ENCODE measurements around the gene ADCY9. TPM values are rescaled to one million over a fixed set of nuclear protein-coding genes. Genes with fewer than 3 reads are reported as not detected.

Gene ADCY9
- total RNA-seq, 1 experiment from 2014 or later, result 9.8 TPM

DNA sequence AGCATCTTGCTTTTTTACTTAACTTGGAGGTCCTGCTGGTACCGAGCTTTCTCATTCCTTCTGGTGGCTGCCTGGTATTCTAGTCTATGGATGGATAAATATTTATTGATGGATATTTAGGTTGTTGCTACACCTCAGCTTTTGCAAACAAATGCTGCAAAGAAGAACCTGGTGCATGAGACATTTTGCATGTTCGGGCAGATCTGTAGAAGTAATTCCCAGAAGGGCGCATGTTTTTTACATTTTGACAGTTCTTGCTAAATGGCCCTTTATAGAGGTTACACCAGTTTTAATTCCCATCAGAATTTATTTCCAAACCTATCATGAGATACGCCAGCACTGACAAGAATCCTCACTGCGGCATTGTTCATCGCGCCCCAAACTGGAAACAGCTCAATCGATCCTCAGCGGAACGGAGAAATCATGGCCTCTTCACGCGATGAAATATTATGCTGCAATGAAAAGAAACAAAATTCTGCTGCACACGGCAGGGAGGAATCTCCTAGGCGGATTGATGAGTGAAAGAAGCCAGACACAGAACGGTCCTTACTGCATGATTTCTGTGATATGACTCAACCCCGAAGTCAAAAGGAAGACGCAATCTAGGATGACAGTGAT lies 167.8 kb downstream of the ADCY9 start:
- no peaks in the 10 kb centered on the region for H3K79me2 ChIP-seq (ENCODE audit: insufficient read depth, low read length)
- BruUV-seq (replicated peaks), result no TSS peak
- no peak for ATAC-seq
- H3K9me3 ChIP-seq (ENCODE audit: control insufficient read depth in 1 of 2, insufficient read depth in 1 of 2, low read depth in 1 of 2, low read length in 2 of 2), result no peaks in the 10 kb centered on the region
- intact Hi-C loops (cut with micrococcal nuclease), result no loop called here
- CTCF ChIA-PET, result no interaction called here
- no peaks in the 10 kb centered on the region for H4K20me1 ChIP-seq (ENCODE audit: insufficient read depth)
- H3K4me2 ChIP-seq (ENCODE audit: low read length), result no peak overlapping the region
- no peak for DNase-seq (ENCODE audit: low read depth, low spot score)
- no peak for TF ChIP-seq ZNF274 (IDR thresholded peaks at IDR 0.05; ENCODE audit: low read depth, low read length)
- TF ChIP-seq SRF (IDR thresholded peaks at IDR 0.05; ENCODE audit: low read depth), result no peak
- TF ChIP-seq ELF1 (IDR thresholded peaks at IDR 0.05; ENCODE audit: borderline replicate concordance, low read depth), result no peak
- no peak overlapping the region for H3K27ac ChIP-seq (ENCODE audit: low read depth, low read length)
- no peak overlapping the region for H2AFZ ChIP-seq (ENCODE audit: low read depth, low read length, poor library complexity, severe bottlenecking)
- H3K4me1 ChIP-seq (ENCODE audit: control insufficient read depth in 1 of 2, insufficient read depth in 2 of 2, low read length in 2 of 2), result peaks cover 7 to 20% of the 10 kb centered on the region in 2 experiments; a peak in 3 of 4 replicates
- H3K27me3 ChIP-seq (ENCODE audit: insufficient read depth, low read length), result no peaks in the 10 kb centered on the region
- no peaks in the 10 kb centered on the region for H3K36me3 ChIP-seq (ENCODE audit: control insufficient read depth in 1 of 2, insufficient read depth in 2 of 2, low read length in 2 of 2)
- H3K9me2 ChIP-seq (ENCODE audit: insufficient read depth), result no peaks in the 10 kb centered on the region
- POLR2A ChIA-PET, result no interaction called here
- H3K4me3 ChIP-seq (replicated peaks in 1 of 2; ENCODE audit: low read depth in 1 of 2, low read length in 2 of 2), result no peak overlapping the region
- no peak overlapping the region for H3K9ac ChIP-seq (ENCODE audit: low read length)
- RAD21 ChIA-PET (ENCODE audit: low non-redundant PET in 1 of 2, low total read pairs in 2 of 2, uncharacterized antibody in 2 of 2, unreplicated experiment in 2 of 2), result no interaction called here

DNA sequence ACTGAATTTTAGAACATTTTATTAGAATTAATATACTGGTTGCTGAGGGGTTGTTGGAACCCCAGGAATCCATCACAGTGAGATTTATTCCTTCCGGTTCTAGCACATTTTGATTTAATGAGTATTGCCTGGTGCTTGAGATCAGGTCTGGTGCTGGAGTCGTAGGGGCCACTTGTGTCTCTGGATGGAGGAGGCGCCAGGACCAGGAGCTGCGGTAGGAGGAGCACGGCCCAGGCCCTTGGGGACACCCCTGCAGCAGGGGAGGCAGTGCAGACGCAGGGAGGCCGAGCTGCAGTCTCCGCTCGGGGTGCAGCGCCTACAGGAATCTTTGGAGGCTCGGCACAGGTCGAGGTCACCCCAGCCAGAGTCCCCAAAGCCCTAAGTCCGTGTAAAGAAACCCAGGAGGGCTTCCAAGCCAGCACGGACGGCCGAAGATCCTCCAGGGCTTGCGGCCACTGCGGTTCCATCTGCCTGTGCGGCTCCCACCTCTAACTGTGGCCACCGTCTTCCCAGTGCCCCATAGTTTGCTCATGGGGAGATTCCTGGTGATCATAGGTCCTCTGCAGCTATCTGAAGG lies 169.6 kb downstream of the ADCY9 start:
- no peak overlapping the region for H2AFZ ChIP-seq (ENCODE audit: low read depth, low read length, poor library complexity, severe bottlenecking)
- H3K4me1 ChIP-seq (ENCODE audit: control insufficient read depth in 1 of 2, insufficient read depth in 2 of 2, low read length in 2 of 2), result peaks cover 7 to 21% of the 10 kb centered on the region in 2 experiments; a peak in 3 of 4 replicates
- ChIA-PET RAD21 (ENCODE audit: low non-redundant PET in 1 of 2, low total read pairs in 2 of 2, uncharacterized antibody in 2 of 2, unreplicated experiment in 2 of 2) (no interaction called here), CTCF (interaction anchor here (1.5 kb wide), 1 partner anchor 307 kb away, joined by 3 read pairs; no protein-coding TSS in a partner anchor), POLR2A (no interaction called here)
- peak overlapping the region; percentile 66; the same call in 1 of the 2 replicates for H3K4me2 ChIP-seq (ENCODE audit: low read length)
- BruUV-seq (replicated peaks), result no TSS peak
- H3K36me3 ChIP-seq (ENCODE audit: control insufficient read depth in 1 of 2, insufficient read depth in 2 of 2, low read length in 2 of 2), result no peaks in the 10 kb centered on the region
- H3K79me2 ChIP-seq (ENCODE audit: insufficient read depth, low read length), result no peaks in the 10 kb centered on the region
- no peak overlapping the region for H3K4me3 ChIP-seq (replicated peaks in 1 of 2; ENCODE audit: low read depth in 1 of 2, low read length in 2 of 2)
- ATAC-seq (no peak), DNase-seq (ENCODE audit: low read depth, low spot score) (no peak)
- H3K9ac ChIP-seq (ENCODE audit: low read length), result no peak overlapping the region
- intact Hi-C loops (cut with micrococcal nuclease), result no loop called here
- H3K9me3 ChIP-seq (ENCODE audit: control insufficient read depth in 1 of 2, insufficient read depth in 1 of 2, low read depth in 1 of 2, low read length in 2 of 2), result no peaks in the 10 kb centered on the region
- no peaks in the 10 kb centered on the region for H3K9me2 ChIP-seq (ENCODE audit: insufficient read depth)
- no peaks in the 10 kb centered on the region for H4K20me1 ChIP-seq (ENCODE audit: insufficient read depth)
- no peaks in the 10 kb centered on the region for H3K27me3 ChIP-seq (ENCODE audit: insufficient read depth, low read length)
- H3K27ac ChIP-seq (ENCODE audit: low read depth, low read length), result no peak overlapping the region
- TF ChIP-seq SRF (IDR thresholded peaks at IDR 0.05; ENCODE audit: low read depth), result no peak
- TF ChIP-seq, protein P1, sequence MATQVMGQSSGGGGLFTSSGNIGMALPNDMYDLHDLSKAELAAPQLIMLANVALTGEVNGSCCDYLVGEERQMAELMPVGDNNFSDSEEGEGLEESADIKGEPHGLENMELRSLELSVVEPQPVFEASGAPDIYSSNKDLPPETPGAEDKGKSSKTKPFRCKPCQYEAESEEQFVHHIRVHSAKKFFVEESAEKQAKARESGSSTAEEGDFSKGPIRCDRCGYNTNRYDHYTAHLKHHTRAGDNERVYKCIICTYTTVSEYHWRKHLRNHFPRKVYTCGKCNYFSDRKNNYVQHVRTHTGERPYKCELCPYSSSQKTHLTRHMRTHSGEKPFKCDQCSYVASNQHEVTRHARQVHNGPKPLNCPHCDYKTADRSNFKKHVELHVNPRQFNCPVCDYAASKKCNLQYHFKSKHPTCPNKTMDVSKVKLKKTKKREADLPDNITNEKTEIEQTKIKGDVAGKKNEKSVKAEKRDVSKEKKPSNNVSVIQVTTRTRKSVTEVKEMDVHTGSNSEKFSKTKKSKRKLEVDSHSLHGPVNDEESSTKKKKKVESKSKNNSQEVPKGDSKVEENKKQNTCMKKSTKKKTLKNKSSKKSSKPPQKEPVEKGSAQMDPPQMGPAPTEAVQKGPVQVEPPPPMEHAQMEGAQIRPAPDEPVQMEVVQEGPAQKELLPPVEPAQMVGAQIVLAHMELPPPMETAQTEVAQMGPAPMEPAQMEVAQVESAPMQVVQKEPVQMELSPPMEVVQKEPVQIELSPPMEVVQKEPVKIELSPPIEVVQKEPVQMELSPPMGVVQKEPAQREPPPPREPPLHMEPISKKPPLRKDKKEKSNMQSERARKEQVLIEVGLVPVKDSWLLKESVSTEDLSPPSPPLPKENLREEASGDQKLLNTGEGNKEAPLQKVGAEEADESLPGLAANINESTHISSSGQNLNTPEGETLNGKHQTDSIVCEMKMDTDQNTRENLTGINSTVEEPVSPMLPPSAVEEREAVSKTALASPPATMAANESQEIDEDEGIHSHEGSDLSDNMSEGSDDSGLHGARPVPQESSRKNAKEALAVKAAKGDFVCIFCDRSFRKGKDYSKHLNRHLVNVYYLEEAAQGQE (IDR thresholded peaks at IDR 0.05; ENCODE audit: low read depth), result no peak
- TF ChIP-seq ZFX (IDR thresholded peaks at IDR 0.05), result no peak
- TF ChIP-seq JUND (IDR thresholded peaks at IDR 0.05), result no peak
- TF ChIP-seq, protein P2, sequence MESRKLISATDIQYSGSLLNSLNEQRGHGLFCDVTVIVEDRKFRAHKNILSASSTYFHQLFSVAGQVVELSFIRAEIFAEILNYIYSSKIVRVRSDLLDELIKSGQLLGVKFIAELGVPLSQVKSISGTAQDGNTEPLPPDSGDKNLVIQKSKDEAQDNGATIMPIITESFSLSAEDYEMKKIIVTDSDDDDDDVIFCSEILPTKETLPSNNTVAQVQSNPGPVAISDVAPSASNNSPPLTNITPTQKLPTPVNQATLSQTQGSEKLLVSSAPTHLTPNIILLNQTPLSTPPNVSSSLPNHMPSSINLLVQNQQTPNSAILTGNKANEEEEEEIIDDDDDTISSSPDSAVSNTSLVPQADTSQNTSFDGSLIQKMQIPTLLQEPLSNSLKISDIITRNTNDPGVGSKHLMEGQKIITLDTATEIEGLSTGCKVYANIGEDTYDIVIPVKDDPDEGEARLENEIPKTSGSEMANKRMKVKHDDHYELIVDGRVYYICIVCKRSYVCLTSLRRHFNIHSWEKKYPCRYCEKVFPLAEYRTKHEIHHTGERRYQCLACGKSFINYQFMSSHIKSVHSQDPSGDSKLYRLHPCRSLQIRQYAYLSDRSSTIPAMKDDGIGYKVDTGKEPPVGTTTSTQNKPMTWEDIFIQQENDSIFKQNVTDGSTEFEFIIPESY (IDR thresholded peaks at IDR 0.05; ENCODE audit: extremely low read depth, insufficient replicate concordance, low read length), result no peak
- TF ChIP-seq TCF7L2 (IDR thresholded peaks at IDR 0.05; ENCODE audit: borderline replicate concordance, extremely low read depth, insufficient read depth, insufficient read length), result no peak
- TF ChIP-seq FOSL1 (IDR thresholded peaks at IDR 0.05; ENCODE audit: low read depth), result no peak
- no peak for TF ChIP-seq EZH2 (IDR thresholded peaks at IDR 0.05)
- TF ChIP-seq, protein P3, sequence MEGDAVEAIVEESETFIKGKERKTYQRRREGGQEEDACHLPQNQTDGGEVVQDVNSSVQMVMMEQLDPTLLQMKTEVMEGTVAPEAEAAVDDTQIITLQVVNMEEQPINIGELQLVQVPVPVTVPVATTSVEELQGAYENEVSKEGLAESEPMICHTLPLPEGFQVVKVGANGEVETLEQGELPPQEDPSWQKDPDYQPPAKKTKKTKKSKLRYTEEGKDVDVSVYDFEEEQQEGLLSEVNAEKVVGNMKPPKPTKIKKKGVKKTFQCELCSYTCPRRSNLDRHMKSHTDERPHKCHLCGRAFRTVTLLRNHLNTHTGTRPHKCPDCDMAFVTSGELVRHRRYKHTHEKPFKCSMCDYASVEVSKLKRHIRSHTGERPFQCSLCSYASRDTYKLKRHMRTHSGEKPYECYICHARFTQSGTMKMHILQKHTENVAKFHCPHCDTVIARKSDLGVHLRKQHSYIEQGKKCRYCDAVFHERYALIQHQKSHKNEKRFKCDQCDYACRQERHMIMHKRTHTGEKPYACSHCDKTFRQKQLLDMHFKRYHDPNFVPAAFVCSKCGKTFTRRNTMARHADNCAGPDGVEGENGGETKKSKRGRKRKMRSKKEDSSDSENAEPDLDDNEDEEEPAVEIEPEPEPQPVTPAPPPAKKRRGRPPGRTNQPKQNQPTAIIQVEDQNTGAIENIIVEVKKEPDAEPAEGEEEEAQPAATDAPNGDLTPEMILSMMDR (IDR thresholded peaks at IDR 0.05 in 2 of 3, conservative IDR thresholded peaks at IDR 0.05 in 1 of 3; ENCODE audit: borderline replicate concordance in 1 of 3, insufficient read depth in 1 of 3, low read depth in 2 of 3, low read length in 2 of 3), result no peak
- TF ChIP-seq ZNF274 (IDR thresholded peaks at IDR 0.05; ENCODE audit: low read depth, low read length), result no peak

All from HCT116 (cell line).